ENCODE measurements around the gene POLR2M.

GRCh38 chr15:57681011-57681410, 25.5 kb upstream of the POLR2M start:
- no peak for TF ChIP-seq POLR2AphosphoS5 (IDR thresholded peaks at IDR 0.05; ENCODE audit: low read depth, low read length)
- TF ChIP-seq POLR2A (IDR thresholded peaks at IDR 0.05; ENCODE audit: low read depth, low read length) = no peak
- no peak for TF ChIP-seq SPI1 (IDR thresholded peaks at IDR 0.05; ENCODE audit: low read depth, low read length)

Data from GM12891 (cell line).